Measurements from ENCODE around the gene PPP1R1C. TPM values are rescaled to one million over a fixed set of nuclear protein-coding genes. Genes with fewer than 3 reads are reported as not detected.

PPP1R1C gene
- total RNA-seq, 2 experiments from 2014 or later: not detected

GRCh38 chr2:182031956-182032355 lies 46.3 kb downstream of the PPP1R1C start:
- TF ChIP-seq EZH2phosphoT487 (IDR thresholded peaks at IDR 0.05; ENCODE audit: borderline replicate concordance, low read depth, low read length) (no peak), CTCF (conservative IDR thresholded peaks at IDR 0.05; ENCODE audit: low read length) (no peak)
- BruUV-seq (replicated peaks): no TSS peak
- DNase-seq (ENCODE audit: low spot score): no peak
- Histone ChIP-seq H3K9me3 (ENCODE audit: low read length) (no peaks in the 10 kb centered on the region), H2AFZ (ENCODE audit: low read length) (no peak overlapping the region), H3K79me2 (ENCODE audit: insufficient read depth, low read depth, low read length) (no peaks in the 10 kb centered on the region), H3K4me3 (ENCODE audit: low read depth, low read length, poor library complexity, severe bottlenecking) (no peak overlapping the region), H3K36me3 (ENCODE audit: insufficient read depth, low read length) (no peaks in the 10 kb centered on the region), H4K20me1 (ENCODE audit: insufficient read depth, low read length) (no peaks in the 10 kb centered on the region), H3K4me1 (ENCODE audit: insufficient read depth, low read length, poor library complexity, severe bottlenecking) (no peaks in the 10 kb centered on the region), H3K27ac (ENCODE audit: low read depth, low read length, poor library complexity, severe bottlenecking) (no peak overlapping the region), H3K9me2 (ENCODE audit: insufficient read depth, low read length) (no peaks in the 10 kb centered on the region), H3K4me2 (ENCODE audit: low read length) (no peak overlapping the region)
- CTCF ChIA-PET (ENCODE audit: unreplicated experiment): no interaction called here
- intact Hi-C loops (cut with micrococcal nuclease; ENCODE audit: unreplicated experiment): no loop called here
- POLR2A ChIA-PET: interaction anchor here (1.7 kb wide), 1 partner anchor 13 kb away, joined by 7 read pairs; no protein-coding TSS in a partner anchor

- POLR2A ChIA-PET: interaction anchor here (1.7 kb wide), 1 partner anchor 15 kb away, joined by 7 read pairs; no protein-coding TSS in a partner anchor
- TF ChIP-seq EZH2phosphoT487 (IDR thresholded peaks at IDR 0.05; ENCODE audit: borderline replicate concordance, low read depth, low read length): no peak
- TF ChIP-seq CTCF (conservative IDR thresholded peaks at IDR 0.05; ENCODE audit: low read length): no peak
- Histone ChIP-seq H3K4me2 (ENCODE audit: low read length) (no peak overlapping the region), H3K27ac (ENCODE audit: low read depth, low read length, poor library complexity, severe bottlenecking) (no peak overlapping the region), H3K9me3 (ENCODE audit: low read length) (no peaks in the 10 kb centered on the region), H3K4me3 (ENCODE audit: low read depth, low read length, poor library complexity, severe bottlenecking) (no peak overlapping the region), H3K4me1 (ENCODE audit: insufficient read depth, low read length, poor library complexity, severe bottlenecking) (no peaks in the 10 kb centered on the region), H2AFZ (ENCODE audit: low read length) (no peak overlapping the region), H3K9me2 (ENCODE audit: insufficient read depth, low read length) (no peaks in the 10 kb centered on the region), H3K36me3 (ENCODE audit: insufficient read depth, low read length) (no peaks in the 10 kb centered on the region), H3K79me2 (ENCODE audit: insufficient read depth, low read depth, low read length) (no peaks in the 10 kb centered on the region), H4K20me1 (ENCODE audit: insufficient read depth, low read length) (no peaks in the 10 kb centered on the region)
- intact Hi-C loops (cut with micrococcal nuclease; ENCODE audit: unreplicated experiment): no loop called here
- CTCF ChIA-PET (ENCODE audit: unreplicated experiment): no interaction called here
- no peak for DNase-seq (ENCODE audit: low spot score)
- BruUV-seq (replicated peaks): no TSS peak
Observed at GRCh38 chr2:182033449-182033848, 47.8 kb downstream of the PPP1R1C start.

GRCh38 chr2:182038576-182038975 lies 52.9 kb downstream of the PPP1R1C start:
- no peak for DNase-seq (ENCODE audit: low spot score)
- intact Hi-C loops (cut with micrococcal nuclease; ENCODE audit: unreplicated experiment): no loop called here
- BruUV-seq (replicated peaks): no TSS peak
- Histone ChIP-seq H3K4me1 (ENCODE audit: insufficient read depth, low read length, poor library complexity, severe bottlenecking) (no peaks in the 10 kb centered on the region), H4K20me1 (ENCODE audit: insufficient read depth, low read length) (no peaks in the 10 kb centered on the region), H3K9me3 (ENCODE audit: low read length) (no peaks in the 10 kb centered on the region), H3K79me2 (ENCODE audit: insufficient read depth, low read depth, low read length) (no peaks in the 10 kb centered on the region), H3K36me3 (ENCODE audit: insufficient read depth, low read length) (no peaks in the 10 kb centered on the region), H3K9me2 (ENCODE audit: insufficient read depth, low read length) (no peaks in the 10 kb centered on the region), H3K27ac (ENCODE audit: low read depth, low read length, poor library complexity, severe bottlenecking) (no peak overlapping the region), H3K4me3 (ENCODE audit: low read depth, low read length, poor library complexity, severe bottlenecking) (no peak overlapping the region), H2AFZ (ENCODE audit: low read length) (no peak overlapping the region), H3K4me2 (ENCODE audit: low read length) (no peak overlapping the region)
- POLR2A ChIA-PET: interaction anchor here (0.5 to 2.1 kb wide), 4 partner anchors 10 to 113 kb away, joined by 3 to 10 read pairs (median 6); no protein-coding TSS in a partner anchor
- TF ChIP-seq CTCF (conservative IDR thresholded peaks at IDR 0.05; ENCODE audit: low read length): no peak
- TF ChIP-seq EZH2phosphoT487 (IDR thresholded peaks at IDR 0.05; ENCODE audit: borderline replicate concordance, low read depth, low read length): no peak
- CTCF ChIA-PET (ENCODE audit: unreplicated experiment): no interaction called here
